ENCODE data around the gene PELI1.

DNA sequence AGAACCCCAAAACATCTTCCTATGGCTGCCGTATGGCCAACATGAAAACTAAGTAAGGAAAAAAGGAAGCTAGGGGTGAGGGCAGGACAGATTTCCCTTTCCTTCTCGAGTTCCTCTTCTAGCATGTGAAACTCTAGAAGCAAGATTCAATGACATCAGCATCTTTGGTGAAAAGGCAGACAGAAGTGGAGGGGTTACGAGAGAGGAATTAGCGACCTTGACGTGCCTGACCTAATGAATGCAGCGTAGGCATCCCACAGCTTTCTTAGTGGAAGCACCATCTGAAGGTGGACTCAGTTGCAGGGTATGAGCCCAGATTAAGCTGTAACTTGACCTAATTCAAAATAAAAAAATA, 47.9 kb upstream of the PELI1 start:
- TF ChIP-seq JUN (IDR thresholded peaks at IDR 0.05; ENCODE audit: borderline replicate concordance, insufficient read depth, insufficient read length, low read depth): no peak
- TF ChIP-seq, protein P1, sequence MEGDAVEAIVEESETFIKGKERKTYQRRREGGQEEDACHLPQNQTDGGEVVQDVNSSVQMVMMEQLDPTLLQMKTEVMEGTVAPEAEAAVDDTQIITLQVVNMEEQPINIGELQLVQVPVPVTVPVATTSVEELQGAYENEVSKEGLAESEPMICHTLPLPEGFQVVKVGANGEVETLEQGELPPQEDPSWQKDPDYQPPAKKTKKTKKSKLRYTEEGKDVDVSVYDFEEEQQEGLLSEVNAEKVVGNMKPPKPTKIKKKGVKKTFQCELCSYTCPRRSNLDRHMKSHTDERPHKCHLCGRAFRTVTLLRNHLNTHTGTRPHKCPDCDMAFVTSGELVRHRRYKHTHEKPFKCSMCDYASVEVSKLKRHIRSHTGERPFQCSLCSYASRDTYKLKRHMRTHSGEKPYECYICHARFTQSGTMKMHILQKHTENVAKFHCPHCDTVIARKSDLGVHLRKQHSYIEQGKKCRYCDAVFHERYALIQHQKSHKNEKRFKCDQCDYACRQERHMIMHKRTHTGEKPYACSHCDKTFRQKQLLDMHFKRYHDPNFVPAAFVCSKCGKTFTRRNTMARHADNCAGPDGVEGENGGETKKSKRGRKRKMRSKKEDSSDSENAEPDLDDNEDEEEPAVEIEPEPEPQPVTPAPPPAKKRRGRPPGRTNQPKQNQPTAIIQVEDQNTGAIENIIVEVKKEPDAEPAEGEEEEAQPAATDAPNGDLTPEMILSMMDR (IDR thresholded peaks at IDR 0.05; ENCODE audit: extremely low read depth in 1 of 2, insufficient read depth in 1 of 2, low read depth in 1 of 2, low read length in 2 of 2): no peak
- no peak for TF ChIP-seq POLR2A (IDR thresholded peaks at IDR 0.05; ENCODE audit: low read depth, low read length)
- TF ChIP-seq EZH2 (IDR thresholded peaks at IDR 0.05; ENCODE audit: borderline replicate concordance, low read depth, low read length, severe bottlenecking): no peak
